DND-41 (cell line): ENCODE data around the gene RAB6B.

ENCODE experiments used
- ATAC-seq: fragments of 200-7000 bp; cut with Tn5 transposase; 3 replicates; pipeline ENCODE4 v1.9.1; 2021; ENCODE audit warnings: low read depth; ENCODE audit not compliant: insufficient read depth
- DNase-seq: peaks from one replicate; pipeline ENCODE4 v3.0.0-alpha.2; 2020
- H2AFZ ChIP-seq: 2 replicates; pipeline ENCODE4 v1.6.0; 2012; ENCODE audit warnings: low read depth, low read length
- H3K27ac ChIP-seq: 2 replicates; pipeline ENCODE4 v1.5.1; 2012; ENCODE audit warnings: low read length, inconsistent platforms
- H3K27me3 ChIP-seq: fragments of 200-600 bp; sonication (generic); 2 replicates; pipeline ENCODE4 v1.6.0; 2012; ENCODE audit warnings: low read length, mild to moderate bottlenecking, inconsistent platforms; ENCODE audit not compliant: insufficient read depth, poor library complexity
- H3K36me3 ChIP-seq: 2 replicates; pipeline ENCODE4 v1.5.1; 2012; ENCODE audit warnings: low read length, inconsistent platforms; ENCODE audit not compliant: insufficient read depth
- H3K4me1 ChIP-seq: 2 replicates; pipeline ENCODE4 v1.5.1; 2012; ENCODE audit warnings: mild to moderate bottlenecking, low read length; ENCODE audit not compliant: insufficient read depth
- H3K4me2 ChIP-seq: 2 replicates; pipeline ENCODE4 v1.6.0; 2012; ENCODE audit warnings: mild to moderate bottlenecking, moderate library complexity, low read length, inconsistent platforms; ENCODE audit not compliant: insufficient read depth
- H3K4me3 ChIP-seq, 2 experiments: fragments of 200-600 bp in 1 of 2; shearing (Covaris generic) in 1 of 2; 2 replicates each; pipeline ENCODE4 v1.5.1; 2012 to 2016; ENCODE audit warnings: inconsistent platforms in 2 of 2, low read length in 2 of 2, mild to moderate bottlenecking in 2 of 2, low read depth in 1 of 2, moderate library complexity in 1 of 2
- H3K79me2 ChIP-seq: 2 replicates; pipeline ENCODE4 v1.6.0; 2012; ENCODE audit warnings: low read length, inconsistent platforms; ENCODE audit not compliant: insufficient read depth
- H3K9ac ChIP-seq: 2 replicates; pipeline ENCODE4 v1.6.0; 2012; ENCODE audit warnings: low read depth, mild to moderate bottlenecking, inconsistent platforms, low read length, moderate library complexity
- H3K9me3 ChIP-seq: 2 replicates; pipeline ENCODE4 v1.5.1; 2012; ENCODE audit warnings: low read length, moderate library complexity, mild to moderate bottlenecking, inconsistent platforms; ENCODE audit not compliant: insufficient read depth, severe bottlenecking
- H4K20me1 ChIP-seq: 2 replicates; pipeline ENCODE4 v1.6.0; 2012; ENCODE audit warnings: low read length; ENCODE audit not compliant: insufficient read depth
- CTCF ChIP-seq: IDR thresholded peaks from 2 replicates; pipeline ENCODE4 v1.5.1; 2012; ENCODE audit warnings: borderline replicate concordance, low read length, moderate library complexity, mild to moderate bottlenecking; ENCODE audit not compliant: poor library complexity, severe bottlenecking; ENCODE audit errors: extremely low read depth
- EZH2 ChIP-seq: IDR thresholded peaks from 3 replicates; pipeline ENCODE4 v1.6.1; 2012; ENCODE audit warnings: borderline replicate concordance, low read depth, mild to moderate bottlenecking, moderate library complexity, low read length, inconsistent platforms; ENCODE audit not compliant: severe bottlenecking

Gene RAB6B

GRCh38 chr3:133934996-133935842, 39.5 kb upstream of the RAB6B start:
- H4K20me1 ChIP-seq, result no peaks in the 10 kb centered on the region
- no peak for DNase-seq
- TF ChIP-seq EZH2 (no peak), CTCF (no peak)
- H3K4me2 ChIP-seq, result no peak overlapping the region
- no peaks in the 10 kb centered on the region for H3K79me2 ChIP-seq
- H3K4me1 ChIP-seq, result no peaks in the 10 kb centered on the region
- no peak overlapping the region for H2AFZ ChIP-seq
- no peaks in the 10 kb centered on the region for H3K9me3 ChIP-seq
- H3K27ac ChIP-seq, result no peak overlapping the region
- no peak overlapping the region for H3K9ac ChIP-seq
- ATAC-seq, result no peak
- no peak overlapping the region for H3K4me3 ChIP-seq
- no peaks in the 10 kb centered on the region for H3K36me3 ChIP-seq
- H3K27me3 ChIP-seq, result no peaks in the 10 kb centered on the region

GRCh38 chr3:133934073-133934970, 38.6 kb upstream of the RAB6B start:
- ATAC-seq, result no peak
- Histone ChIP-seq H3K27ac (no peak overlapping the region), H3K9ac (no peak overlapping the region)

GRCh38 chr3:133933097-133934024, 37.7 kb upstream of the RAB6B start:
- Histone ChIP-seq H3K36me3 (no peaks in the 10 kb centered on the region), H3K27ac (no peak overlapping the region), H4K20me1 (no peaks in the 10 kb centered on the region), H3K9me3 (no peaks in the 10 kb centered on the region), H3K4me2 (no peak overlapping the region), H2AFZ (no peak overlapping the region), H3K27me3 (no peaks in the 10 kb centered on the region), H3K4me3 (no peak overlapping the region), H3K9ac (no peak overlapping the region), H3K4me1 (no peaks in the 10 kb centered on the region), H3K79me2 (no peaks in the 10 kb centered on the region)
- no peak for DNase-seq
- TF ChIP-seq CTCF, result no peak
- TF ChIP-seq EZH2, result no peak
- no peak for ATAC-seq

More at GRCh38 chr3:133934073-133934970, 38.6 kb upstream of the RAB6B start:
- Histone ChIP-seq H2AFZ (no peak overlapping the region), H3K27me3 (no peaks in the 10 kb centered on the region), H3K79me2 (no peaks in the 10 kb centered on the region), H3K4me3 (no peak overlapping the region), H3K9me3 (no peaks in the 10 kb centered on the region), H3K4me2 (no peak overlapping the region), H3K4me1 (no peaks in the 10 kb centered on the region), H4K20me1 (no peaks in the 10 kb centered on the region), H3K36me3 (no peaks in the 10 kb centered on the region)
- TF ChIP-seq EZH2 (no peak), CTCF (no peak)
- DNase-seq, result no peak
